NOMO-1 treated with dmso at 0.1 percent for 144 hours (cell line): ENCODE data around the gene ARHGEF17.

ENCODE experiments used
- DNase-seq: peaks from one replicate; lab custom pipeline; 2025; ENCODE audit not compliant: unreplicated experiment; lab: John Stamatoyannopoulos, UW

The ARHGEF17 gene

DNA sequence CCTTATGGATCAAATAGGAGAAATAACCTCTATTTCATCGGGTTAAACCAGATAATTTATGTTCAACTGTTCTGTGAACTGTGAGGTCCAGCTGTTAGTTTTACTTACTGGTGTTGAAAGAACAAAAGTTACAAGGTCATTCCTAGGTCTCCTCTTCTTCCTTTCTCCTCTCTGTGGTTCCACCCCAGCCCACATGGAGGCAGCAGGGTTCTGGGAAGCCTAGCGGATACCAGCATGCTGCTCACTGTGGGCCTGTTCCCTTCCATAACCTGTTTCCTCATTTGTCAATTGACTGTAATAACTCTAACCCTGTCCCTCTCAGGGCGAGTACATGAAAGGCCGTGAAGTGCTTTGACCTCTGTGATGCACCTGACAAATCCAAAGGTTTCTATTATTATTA, 96.0 kb downstream of the ARHGEF17 start:
- peak; percentile 57 for DNase-seq

DNA sequence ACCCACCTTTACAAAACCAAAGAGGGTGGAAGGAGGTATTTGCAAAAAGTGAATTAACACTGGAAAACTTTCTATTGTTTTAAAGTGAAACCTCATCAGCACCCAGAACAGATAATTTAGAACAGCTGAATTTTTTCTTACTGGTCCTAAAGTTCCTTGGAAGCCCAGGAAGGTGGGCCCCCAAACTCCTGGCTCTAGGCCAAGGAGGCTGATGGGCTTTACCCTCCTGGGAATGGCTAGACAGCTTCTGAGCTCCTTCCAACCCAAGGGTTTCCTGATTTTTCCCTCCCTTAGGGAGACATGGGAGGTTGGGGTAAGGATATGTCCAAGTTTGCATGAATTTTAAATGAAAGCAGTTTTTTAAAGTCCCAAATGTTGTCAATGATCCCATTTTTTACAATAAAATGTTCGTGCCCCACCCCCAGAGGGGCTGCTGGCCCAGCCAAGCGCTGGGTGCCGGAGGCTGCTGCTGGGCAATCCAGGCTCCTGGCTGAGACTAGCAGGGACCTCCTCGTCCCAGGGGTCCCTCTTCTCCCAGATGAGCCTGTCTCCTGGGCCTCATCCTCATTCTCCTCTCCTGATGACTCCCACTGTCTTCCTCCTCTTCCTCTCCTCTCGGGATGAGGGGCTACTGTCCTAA, 96.5 kb downstream of the ARHGEF17 start:
- DNase-seq = no peak

DNA sequence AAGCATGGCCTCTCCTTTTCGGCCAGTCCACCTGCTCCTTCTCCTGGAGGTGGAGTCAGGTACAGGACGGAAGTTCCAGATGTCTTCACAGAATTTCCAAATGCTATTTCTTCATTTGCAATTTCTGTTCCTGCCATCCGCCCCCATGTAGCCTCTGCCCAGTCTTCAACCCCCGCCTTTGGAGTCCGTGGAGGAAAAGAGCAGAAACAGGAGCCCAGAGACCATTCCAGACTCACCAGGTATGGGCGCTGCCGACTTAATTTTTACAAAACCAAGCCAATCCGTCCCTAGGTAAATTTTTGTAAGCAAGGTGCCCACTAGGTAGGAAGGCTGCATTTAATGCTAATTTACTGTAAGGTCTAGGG, 97.1 kb downstream of the ARHGEF17 start:
- DNase-seq = no peak

DNA sequence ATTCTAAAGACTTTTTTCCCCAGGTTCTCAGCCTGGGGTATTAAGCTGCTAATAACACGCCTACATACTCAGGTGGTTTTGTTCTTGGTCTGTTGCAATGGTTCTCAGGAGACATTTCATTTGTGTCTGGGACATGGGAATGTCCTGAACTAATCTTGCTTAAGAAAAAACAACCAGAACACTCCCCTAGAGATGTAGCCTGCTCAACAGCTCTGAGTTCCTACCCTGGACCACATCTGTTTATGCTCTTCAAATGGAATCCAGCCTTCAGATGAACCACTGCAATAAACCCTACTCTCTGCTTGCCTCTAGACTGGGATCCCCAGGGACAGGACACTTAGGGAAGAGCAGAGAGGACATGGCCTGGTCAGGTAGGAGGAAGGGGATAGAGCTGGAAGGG, 98.1 kb downstream of the ARHGEF17 start:
- DNase-seq = no peak

DNA sequence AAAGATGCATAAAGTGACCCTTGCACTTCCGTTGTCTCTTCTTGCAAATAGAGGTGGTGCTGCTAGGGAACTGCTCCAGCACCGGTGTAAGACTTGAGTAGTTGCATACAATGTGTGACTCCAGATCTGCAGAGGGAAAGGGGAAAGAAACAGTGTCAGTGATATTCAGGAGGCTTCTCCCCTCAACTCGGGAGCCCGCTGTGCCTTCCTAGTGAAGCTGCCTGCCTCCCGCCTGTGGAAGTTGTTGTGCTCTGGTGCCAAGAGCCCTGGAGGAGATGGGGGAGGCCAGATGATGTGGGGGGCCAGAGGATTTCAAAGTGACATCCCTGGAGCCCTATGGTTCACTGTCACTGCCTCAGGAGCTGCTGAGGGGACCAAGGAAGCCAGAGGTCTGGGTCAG, 98.5 kb downstream of the ARHGEF17 start:
- DNase-seq = no peak

DNA sequence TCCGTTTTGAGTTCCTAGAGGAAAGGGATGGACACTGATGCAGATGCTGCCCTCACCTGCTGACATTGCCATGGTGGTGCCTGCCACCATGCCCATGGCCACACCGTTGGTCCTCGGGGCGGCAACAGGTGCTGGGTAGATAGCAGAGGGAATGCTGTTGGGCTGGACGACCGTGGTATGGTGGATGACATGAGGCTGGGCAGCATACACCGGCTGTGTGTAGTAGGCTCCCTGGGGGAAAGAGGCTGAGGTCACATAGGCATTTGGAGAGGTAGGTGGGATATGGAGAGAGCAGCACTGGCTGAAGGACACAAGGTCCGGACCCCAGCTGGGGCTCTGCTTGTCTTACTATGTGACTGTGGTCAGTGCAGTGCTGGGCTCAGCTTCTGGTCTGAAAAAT, 101.4 kb downstream of the ARHGEF17 start:
- DNase-seq = no peak

DNA sequence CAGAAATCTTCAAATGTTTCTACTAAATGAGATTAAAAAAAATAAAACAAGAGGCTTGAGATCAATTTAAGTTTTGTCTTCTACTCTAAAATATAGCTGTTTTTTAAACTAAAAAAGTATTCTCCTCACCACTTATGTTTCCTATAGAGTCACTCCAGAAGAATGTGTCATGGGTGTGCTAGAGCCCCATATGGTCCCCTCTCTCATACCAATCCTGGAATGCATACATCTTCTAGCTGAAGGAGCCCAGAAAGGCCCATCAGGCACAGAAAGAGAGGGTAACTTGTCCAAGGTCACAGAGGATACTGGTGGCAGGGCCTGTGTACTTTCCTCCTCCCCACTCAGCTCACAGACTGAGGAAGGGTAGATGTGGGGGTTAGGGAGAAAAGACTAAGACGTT, 102.6 kb downstream of the ARHGEF17 start:
- DNase-seq = no peak

DNA sequence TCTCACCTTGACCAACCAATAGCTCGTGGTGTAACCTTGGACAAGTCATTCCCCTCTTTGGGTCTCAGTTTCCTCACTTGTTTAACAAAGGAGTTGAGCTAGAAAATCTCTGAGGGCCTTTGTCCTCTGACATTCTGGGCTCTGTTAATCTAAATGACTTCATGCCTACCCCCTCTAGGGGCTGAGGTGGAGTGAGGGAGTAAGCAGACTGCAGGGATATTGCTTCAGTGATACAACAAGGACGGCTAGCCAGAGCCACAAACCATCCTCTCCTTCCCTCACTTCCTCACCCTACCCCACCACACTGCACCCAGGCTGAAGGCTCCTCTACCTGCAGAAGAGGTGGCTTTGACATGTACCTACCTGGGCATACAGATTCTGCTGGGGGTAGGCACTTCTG, 103.0 kb downstream of the ARHGEF17 start:
- DNase-seq = no peak

GRCh38 chr11:73412308-73412707, 104.2 kb downstream of the ARHGEF17 start:
- no peak for DNase-seq

GRCh38 chr11:73413256-73413655, 105.2 kb downstream of the ARHGEF17 start:
- DNase-seq = no peak

DNA sequence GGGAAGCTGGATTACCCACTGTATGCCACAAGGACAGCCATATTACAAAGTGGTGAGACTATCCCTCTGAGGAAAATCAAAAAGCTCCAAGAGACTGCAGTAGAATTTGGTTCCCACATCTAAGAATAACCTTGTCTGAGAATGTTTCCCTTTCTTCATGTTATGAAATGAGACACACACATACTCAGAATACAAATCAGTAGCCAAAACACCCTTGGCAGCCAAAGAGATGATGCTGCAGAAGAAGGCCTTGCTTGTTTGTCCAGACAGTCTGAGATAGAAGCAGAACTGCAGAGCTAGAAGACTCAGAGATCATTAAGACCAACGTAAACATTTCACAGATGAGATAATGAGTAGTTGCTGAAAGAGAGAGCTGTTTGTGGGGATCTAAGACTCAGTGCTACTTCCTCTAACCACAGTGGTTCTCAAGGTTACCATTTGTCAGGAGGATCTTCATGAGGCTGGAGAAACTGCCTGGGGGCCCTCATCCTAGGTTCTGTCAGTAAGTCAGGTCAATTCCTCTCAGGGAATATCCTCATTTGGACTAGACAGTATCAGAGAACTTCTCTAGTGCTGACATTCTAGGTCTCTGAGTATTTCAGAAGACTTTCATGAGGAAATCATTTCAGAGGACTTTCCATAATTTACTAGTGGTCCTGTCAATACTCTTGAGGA, 107.0 kb downstream of the ARHGEF17 start:
- DNase-seq = peak; percentile 49

DNA sequence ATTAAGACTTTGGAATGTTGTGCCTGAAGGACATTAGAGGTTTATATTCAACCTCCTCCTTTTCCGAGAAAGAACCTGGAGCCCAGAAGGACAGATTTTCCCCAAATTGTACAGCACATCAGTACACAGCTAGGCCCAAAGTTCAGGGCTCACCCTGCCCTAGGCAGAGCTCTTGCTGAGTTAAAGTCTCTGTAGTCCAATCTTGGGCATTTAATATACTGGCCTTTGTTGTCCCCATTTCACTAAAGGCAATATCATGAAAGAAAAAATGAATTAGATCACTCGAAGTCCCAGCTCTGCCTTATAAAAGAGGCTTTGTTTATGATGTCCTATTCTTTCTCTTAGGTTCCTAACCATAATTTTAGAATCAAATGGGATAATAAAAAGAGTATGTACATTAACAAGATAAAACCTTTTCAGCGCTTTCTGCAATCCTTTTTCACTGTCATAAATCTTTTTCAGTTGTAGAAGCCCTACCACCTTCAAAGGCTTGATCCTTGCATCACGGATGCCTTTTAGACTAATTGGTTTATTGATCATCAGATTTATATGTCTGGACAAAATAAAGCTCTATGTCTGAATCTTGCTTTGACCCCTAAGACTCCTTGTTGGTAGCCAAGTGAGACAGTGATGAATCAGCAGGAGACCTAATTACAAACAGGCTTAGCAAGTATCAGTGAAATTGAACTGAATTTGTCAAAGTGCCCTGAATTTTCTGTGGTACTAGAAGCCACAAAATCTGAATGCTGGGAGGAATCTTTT, 108.0 kb downstream of the ARHGEF17 start:
- no peak for DNase-seq

GRCh38 chr11:73416786-73417185, 108.7 kb downstream of the ARHGEF17 start:
- no peak for DNase-seq
